ENCODE data around the gene NDUFC2. TPM values are rescaled to one million over a fixed set of nuclear protein-coding genes. Genes with fewer than 3 reads are reported as not detected.

The NDUFC2 gene
- total and polyA plus RNA-seq, 2 experiments from 2014 or later: 122 to 711 TPM

- H3K4me3 Mint-ChIP-seq: peak overlapping the region; percentile 14; the same call in 1 of the 3 replicates
- H3K4me1 ChIP-seq (ENCODE audit: insufficient read depth): peaks cover 3% of the 10 kb centered on the region; the same call in 1 of the 2 replicates
- 0 out of 3 replicates have a peak, but pooled peaks cover 2% of the 10 kb centered on the region for H3K36me3 Mint-ChIP-seq (ENCODE audit: low read depth)
- no peaks in the 10 kb centered on the region for H3K27me3 Mint-ChIP-seq (ENCODE audit: insufficient read depth, low read depth, poor library complexity)
- no peaks in the 10 kb centered on the region for H3K9me3 Mint-ChIP-seq
- ATAC-seq (no peak), DNase-seq (ENCODE audit: low spot score) (peak; percentile 7)
- H3K4me1 Mint-ChIP-seq: peaks cover 9% of the 10 kb centered on the region
- no peak overlapping the region for H3K27ac ChIP-seq (ENCODE audit: low read depth)
- peak overlapping the region; percentile 92 for H2AFZ ChIP-seq
- H3K36me3 ChIP-seq (ENCODE audit: insufficient read depth): no peaks in the 10 kb centered on the region
- peaks cover 36% of the 10 kb centered on the region for H3K79me2 ChIP-seq (replicated peaks; ENCODE audit: insufficient read depth)
- TF ChIP-seq ETS1 (IDR thresholded peaks at IDR 0.05) (no peak), ZNF331 (CRISPR knock-in tag; IDR thresholded peaks at IDR 0.05; ENCODE audit: low read depth) (no peak), NANOG (IDR thresholded peaks at IDR 0.05; ENCODE audit: borderline replicate concordance) (no peak), JUNB (IDR thresholded peaks at IDR 0.05; ENCODE audit: unreplicated experiment) (no peak), EZH2 (IDR thresholded peaks at IDR 0.05; ENCODE audit: low read depth, unreplicated experiment) (no peak), ZNF114 (CRISPR knock-in tag; IDR thresholded peaks at IDR 0.05) (no peak), EZH2phosphoT487 (IDR thresholded peaks at IDR 0.05; ENCODE audit: unreplicated experiment) (no peak), CREB1 (CRISPR knock-in tag; IDR thresholded peaks at IDR 0.05; ENCODE audit: low read depth) (no peak), ZNF462 (CRISPR knock-in tag; IDR thresholded peaks at IDR 0.05) (no peak), STAT1 (IDR thresholded peaks at IDR 0.05; ENCODE audit: unreplicated experiment) (no peak), POLR2AphosphoS5 (IDR thresholded peaks at IDR 0.05; ENCODE audit: low read depth) (no peak), CTCF (conservative IDR thresholded peaks at IDR 0.05; ENCODE audit: low read depth in 2 of 2) (no peak)
- TF ChIP-seq, protein P1, sequence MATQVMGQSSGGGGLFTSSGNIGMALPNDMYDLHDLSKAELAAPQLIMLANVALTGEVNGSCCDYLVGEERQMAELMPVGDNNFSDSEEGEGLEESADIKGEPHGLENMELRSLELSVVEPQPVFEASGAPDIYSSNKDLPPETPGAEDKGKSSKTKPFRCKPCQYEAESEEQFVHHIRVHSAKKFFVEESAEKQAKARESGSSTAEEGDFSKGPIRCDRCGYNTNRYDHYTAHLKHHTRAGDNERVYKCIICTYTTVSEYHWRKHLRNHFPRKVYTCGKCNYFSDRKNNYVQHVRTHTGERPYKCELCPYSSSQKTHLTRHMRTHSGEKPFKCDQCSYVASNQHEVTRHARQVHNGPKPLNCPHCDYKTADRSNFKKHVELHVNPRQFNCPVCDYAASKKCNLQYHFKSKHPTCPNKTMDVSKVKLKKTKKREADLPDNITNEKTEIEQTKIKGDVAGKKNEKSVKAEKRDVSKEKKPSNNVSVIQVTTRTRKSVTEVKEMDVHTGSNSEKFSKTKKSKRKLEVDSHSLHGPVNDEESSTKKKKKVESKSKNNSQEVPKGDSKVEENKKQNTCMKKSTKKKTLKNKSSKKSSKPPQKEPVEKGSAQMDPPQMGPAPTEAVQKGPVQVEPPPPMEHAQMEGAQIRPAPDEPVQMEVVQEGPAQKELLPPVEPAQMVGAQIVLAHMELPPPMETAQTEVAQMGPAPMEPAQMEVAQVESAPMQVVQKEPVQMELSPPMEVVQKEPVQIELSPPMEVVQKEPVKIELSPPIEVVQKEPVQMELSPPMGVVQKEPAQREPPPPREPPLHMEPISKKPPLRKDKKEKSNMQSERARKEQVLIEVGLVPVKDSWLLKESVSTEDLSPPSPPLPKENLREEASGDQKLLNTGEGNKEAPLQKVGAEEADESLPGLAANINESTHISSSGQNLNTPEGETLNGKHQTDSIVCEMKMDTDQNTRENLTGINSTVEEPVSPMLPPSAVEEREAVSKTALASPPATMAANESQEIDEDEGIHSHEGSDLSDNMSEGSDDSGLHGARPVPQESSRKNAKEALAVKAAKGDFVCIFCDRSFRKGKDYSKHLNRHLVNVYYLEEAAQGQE (IDR thresholded peaks at IDR 0.05; ENCODE audit: unreplicated experiment): no peak
- H3K4me3 ChIP-seq: no peak overlapping the region
- H4K20me1 ChIP-seq (replicated peaks; ENCODE audit: insufficient read depth): peaks cover 18% of the 10 kb centered on the region
- H3K9me2 ChIP-seq (ENCODE audit: insufficient read depth): 0 out of 2 replicates have a peak, but pooled peaks cover 4% of the 10 kb centered on the region
- H3K27me3 ChIP-seq (ENCODE audit: insufficient read depth): no peaks in the 10 kb centered on the region
- 0 out of 2 replicates have a peak, but pooled peaks cover 8% of the 10 kb centered on the region for H3F3A ChIP-seq (replicated peaks; ENCODE audit: low read depth)
- H3K4me2 ChIP-seq: peak overlapping the region; percentile 100; the same call in 1 of the 2 replicates
- no peak overlapping the region for H3K27ac Mint-ChIP-seq
Measured at GRCh38 chr11:78080818-78081495, 1.3 kb upstream of the NDUFC2 start.
